ENCODE results near the gene DMC1.
"Not testable (repeated sequence)": the region's sequence is repeated elsewhere in the genome, so short reads cannot be mapped to it uniquely, and the experiment has no call there.

Gene DMC1

DNA sequence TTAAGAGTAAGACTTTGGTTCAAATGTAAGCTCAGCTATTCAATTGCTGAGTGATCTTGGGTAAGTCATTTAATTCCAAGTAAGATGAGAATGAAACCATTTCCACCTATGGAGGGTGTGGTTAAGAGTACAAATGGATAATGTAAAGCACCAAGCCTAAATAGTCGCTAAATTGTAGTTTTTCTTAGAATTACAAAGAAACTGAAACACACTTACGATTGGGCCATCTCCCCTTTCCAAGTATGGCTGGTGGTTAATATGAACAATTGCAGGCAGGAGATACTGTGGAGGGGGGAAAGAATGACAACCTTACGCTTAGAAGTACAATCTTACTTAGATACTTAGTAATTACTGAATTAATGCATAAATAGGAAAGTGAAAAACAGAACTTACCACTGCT lies 72.1 kb downstream of the DMC1 start:
- DNase-seq = no peak

DNA sequence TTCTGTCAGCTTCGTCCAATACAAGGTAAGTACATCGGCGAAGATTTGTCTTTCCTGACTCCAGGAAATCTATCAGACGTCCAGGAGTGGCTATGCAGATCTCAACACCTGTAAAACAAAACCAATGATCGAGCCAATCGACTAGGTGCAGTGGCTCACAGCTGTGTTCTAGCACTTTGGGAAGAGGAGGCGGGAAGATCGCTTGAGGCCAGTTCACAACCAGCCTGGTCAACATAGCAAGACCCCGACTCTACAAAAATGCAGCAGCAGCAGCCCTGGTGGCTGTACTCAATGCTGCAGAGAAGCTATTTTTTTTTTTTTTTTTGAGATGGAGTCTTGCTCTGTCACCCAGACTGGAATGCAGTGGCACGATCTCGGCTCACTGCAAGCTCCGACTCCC lies 75.0 kb downstream of the DMC1 start:
- no peak for DNase-seq

DNA sequence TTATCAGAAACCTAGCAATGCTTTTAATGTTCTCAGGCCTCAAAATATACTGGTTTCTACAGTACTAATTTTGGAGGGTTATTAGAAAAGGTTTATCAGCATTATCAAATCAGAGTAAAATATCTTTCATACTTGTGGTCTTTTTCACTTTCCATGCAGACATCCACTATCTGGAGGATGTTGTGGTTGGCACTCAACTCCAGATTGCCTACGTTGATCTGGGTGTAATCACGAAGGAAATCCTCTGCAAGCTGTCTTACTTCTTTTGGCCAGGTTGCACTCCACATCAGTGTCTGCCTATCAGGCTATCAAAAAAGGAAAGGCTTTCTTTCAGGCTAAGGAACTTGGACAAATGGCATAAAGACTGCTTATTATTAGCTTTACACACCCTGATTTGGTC lies 75.5 kb downstream of the DMC1 start:
- DNase-seq = no peak

DNA sequence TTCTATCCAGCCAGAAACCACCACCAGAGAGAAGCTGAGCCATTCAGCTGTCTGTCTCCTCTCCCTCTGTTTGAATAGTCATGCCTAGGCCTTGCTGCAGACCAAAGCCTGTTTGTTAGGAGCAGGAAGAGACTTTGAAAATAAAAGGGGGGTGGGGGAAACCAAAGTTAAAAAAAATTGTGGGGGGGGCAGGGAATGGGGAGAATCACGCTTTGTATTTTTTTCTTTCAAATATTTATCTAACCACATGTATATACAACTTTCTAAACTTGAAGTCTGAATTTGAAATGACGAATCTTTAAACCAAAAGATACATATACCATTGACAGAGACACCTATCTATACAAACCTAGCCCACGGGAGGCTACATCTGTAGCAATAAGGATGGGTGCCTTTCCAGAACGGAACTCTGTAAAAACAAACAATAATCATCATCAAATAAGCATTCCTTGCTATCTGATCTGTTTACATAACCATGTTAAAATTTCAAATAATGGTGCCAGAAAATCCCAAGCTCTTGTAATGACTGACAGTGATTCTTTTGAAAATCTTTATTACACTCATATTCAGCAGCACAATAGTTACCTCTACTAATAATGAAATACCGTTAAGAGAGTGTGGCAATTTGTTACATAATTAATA lies 78.2 kb downstream of the DMC1 start:
- no peak for DNase-seq

DNA sequence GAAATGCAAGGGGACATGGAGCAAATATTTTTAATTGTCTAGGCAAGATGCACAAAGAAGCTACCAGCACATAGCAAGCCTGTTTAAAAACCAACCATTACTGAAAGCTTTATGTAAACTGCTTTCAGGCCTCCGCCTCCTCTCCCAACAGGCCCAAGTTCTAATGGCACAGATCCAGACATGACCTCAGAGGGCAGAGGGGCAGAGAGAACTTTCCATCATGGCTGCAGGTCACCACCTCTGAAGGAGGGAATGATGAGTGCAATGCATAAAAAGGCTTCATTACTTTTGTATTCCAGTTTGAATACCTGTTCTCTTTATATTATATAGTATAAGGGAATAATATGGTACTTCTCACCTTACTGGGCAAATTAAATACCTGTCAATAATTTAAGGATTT lies 79.1 kb downstream of the DMC1 start:
- no peak for DNase-seq

DNA sequence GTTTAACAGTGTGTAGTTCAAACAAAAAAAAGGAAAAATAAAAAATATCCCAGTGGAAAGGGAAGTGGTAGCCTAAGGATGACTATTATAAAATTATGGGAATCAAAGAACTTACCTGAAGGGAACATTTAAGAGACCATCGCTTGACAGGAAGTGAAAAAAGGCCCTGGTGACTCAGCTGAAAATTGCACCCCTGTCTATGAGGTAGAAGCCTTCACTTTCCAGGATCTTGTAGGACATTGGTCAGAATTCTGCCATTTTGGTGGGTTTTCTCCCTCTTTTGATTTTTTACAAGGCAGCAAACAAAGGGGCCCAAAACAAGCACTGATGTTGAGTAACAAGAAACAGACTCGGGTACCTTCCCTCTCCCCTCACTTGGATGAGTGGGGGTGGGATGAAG lies 79.5 kb downstream of the DMC1 start:
- no peak for DNase-seq

DNA sequence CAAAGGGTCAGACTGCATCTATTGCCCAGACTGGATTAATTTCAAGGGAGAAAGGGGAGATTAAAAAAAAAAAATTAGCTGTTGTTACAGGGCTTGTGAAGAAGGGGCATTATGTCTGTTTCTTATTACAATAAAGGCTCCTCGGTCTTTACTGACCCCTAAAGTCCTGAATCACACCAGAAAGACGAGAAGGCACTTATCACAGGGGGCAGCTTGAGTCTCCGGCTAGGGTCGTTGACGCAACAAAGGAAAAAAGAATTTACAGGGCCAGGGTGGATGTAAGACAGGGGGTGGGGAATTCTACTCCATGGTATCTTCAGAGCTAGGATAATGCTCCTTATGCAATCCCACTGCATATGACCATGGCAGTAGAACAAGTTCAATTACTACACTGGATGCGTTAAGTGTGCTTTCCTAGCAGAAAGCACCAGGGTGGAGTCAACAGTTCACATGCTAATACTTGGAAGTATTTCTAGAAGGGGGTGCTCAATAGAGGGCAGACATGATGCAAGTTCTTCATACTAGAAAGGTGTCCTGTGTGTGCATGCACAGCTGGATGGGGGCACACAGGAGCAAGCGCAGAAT lies 80.3 kb downstream of the DMC1 start:
- no peak for DNase-seq

DNA sequence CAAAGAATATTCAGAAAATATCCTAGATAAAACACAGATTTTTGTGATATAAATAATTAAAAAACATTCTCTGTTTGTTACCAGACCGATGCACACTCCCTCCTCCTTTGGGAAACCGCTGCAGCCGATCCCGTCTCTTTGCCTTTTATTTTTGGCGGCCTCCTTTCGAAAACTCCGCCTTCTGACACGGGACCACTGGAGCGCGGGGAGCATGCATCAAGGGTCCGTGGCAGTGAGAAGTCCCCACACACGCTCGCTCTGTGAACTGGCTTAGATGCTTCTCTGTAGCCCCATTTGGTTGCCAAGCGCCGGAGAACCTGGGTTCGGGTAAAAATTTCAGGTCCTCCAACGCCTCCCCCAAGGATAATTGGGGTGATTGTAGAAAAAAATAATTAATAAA lies 80.8 kb downstream of the DMC1 start:
- no peak for DNase-seq

DNA sequence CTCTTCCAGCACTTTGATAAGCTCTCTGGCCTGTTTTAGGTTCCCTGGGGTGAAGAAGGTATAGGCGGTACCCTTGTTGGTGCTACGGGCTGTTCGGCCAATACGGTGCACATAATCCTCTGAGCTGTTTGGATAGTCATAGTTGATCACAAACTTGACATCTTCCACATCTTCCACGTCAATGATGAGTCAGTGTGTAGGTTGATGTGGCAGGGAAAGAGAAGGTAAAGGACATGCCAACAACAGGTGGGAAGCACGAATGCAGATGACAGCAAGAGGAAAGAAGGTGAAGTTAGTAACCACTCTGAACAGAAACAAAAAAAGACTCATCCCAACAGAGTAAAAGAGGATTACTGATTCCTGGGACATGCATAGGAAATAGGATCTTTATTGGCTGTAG lies 82.0 kb downstream of the DMC1 start:
- DNase-seq = no peak

DNA sequence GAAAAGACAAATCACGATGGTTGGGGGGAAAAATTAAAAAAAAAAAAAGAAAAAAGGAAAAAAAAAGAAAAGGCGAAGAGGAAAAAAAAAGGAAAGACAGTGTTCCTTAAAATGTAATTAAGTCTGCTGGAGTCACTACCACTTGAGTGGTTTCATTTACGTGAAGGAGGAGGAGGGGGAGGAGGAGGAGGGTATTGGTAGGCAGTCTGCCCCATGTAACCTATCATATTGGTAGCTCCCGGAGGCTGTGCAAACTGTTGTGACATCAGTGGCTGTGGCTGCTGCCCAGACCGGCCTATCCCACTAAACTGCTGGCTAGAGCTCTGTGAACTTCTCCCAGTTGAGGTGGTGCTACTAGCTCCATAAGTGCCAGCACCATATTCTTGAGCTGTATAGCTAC lies 84.2 kb downstream of the DMC1 start:
- DNase-seq = no peak

DNA sequence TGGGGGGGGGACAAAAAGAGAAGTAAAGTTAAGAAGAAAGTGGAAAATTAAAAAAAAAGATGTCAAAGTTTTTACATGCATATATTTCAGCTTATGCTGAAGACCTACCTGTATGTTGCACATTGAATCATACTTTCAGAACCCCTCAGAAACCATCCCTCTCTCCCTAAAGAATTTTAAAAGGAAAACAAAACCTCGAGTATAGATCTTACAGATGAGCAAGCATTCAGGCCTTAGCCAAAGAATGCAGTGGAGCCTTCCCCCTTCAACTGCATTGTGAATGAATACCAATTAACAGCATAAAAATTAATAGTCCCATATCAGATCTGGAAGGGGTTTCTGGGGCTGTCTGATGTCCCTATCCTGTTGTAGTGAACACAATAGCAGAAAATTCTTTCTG lies 85.7 kb downstream of the DMC1 start:
- DNase-seq = no peak

DNA sequence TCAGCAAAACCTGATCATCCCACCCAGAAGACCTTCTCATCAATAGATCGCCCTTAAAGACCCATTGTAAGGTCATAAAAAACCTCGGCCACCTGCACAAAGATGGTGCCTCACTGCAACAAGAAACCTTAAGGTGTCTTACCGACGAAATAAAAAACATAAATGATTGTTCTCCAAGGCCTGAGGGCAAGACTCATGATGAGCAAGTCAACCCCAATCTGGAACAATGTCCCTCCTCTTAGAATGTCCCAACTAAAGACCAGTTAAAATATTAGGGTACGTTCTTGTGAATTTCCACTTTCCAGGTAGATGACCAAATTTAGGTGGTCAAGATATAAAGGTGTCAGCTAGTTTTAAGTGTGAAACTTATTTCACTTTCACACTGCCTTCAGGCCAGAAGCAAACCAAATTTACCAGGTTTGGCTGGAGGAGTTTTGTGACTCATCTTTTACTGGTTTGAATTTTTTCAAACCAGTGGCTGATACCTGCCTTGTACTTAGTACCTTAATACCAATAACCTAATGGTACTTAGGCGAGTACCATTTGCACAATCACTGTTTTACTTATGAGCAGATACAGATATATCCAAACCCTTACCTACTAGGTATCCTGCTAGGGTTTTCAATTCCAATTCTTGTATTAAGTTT lies 87.2 kb downstream of the DMC1 start:
- DNase-seq = no peak

DNA sequence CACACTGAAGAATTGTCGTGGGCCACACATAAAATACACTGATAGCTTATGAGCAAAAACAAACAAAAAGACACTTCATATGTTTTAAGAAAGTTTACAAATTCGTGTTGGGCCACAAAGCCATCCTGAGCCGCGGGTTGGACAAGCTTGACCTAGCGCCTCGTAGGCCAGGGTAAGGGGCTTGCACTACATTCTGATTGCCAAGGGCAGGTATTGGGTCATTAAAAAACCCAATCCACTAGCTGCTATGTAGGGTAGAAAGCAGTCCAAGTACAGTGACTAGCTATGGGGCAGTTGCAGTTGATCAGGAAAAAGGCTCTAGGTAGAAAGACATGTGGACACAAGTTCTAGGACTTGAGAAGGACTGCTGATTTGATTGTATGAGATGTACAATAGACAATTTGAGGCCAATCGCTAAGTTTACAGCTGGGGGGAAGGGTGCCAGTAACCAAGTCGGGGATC lies 88.1 kb downstream of the DMC1 start:
- DNase-seq = no peak

DNA sequence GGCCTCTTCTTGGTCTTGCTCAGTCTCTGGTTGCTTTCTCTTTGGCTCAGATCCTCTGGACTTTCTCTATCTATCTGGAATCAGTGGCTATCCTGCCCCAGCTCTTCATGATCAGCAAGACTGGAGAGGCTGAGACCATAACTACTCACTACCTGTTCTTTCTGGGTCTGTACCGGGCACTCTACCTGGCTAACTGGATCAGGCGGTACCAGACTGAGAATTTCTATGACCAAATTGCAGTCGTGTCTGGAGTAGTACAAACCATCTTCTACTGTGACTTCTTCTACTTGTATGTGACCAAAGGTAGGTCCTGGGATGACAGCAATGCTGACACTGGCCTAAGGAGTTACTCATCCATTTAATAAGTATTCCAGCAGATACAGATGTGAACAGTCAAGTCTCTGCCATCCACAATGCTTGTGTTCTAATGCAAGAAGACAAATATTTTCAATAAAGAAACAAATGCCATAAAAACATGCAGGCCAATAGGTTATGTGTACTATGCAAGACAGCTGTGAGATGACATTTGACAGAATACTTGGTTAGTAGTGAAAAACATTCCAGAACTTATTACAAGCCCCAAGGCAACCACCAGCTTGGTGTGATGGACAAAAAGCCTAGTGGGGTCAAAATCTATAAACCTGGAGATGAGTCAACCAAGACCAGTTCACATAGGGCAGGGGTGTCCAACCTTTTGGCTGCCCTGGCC lies 88.7 kb downstream of the DMC1 start:
- no peak for DNase-seq

DNA sequence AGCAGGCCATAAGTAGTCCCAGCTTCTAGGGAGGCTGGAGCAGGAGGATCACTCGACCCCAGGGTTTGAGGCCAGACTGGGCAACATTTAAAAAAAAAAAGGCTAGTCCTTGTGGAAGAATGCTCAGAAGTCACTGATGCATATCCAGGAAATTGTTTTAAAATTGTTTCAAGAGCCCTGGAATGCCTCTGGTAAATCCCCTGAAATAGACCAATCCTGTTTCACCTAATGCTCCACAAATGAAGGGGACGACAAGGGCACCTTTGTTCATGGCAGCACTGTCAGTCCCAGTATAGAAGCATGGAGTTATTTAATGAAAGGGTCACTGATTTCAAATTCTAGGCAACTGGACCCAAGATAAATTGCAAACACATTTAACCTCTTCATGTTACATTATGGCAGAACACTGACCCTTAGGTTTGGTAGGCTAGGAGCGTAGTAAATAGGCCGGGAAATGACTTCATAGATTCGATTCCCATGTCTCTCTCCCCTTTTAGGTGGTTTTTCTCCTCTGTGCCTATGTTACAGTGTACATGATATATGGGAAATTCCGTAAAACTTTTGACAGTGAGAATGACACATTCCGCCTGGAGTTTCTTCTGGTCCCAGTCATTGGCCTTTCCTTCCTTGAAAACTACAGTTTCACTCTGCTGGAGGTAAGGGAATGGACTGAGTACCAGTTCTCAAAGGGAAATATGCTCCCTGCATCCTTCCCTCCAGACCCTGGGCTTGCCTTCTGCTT lies 90.7 kb downstream of the DMC1 start:
- no peak for DNase-seq

DNA sequence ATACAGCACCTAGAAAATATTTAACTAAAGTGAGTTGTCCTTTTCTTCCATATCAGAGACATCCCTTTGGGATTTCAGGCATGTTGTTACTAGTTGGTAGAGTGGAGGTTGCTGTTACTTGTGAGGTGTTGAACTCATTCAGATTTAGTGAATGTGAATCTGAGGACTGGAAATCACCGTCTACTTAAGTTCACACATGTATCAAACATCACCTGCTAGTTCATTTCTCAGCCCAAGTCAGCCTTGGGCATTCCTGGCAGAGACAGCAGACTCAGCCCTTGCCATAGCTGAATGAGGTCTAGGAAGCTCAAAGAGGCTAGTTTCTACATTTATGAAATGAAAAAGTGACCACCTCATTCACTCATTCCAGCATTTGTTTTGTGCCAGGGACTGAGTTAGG lies 92.4 kb downstream of the DMC1 start:
- DNase-seq = no peak

DNA sequence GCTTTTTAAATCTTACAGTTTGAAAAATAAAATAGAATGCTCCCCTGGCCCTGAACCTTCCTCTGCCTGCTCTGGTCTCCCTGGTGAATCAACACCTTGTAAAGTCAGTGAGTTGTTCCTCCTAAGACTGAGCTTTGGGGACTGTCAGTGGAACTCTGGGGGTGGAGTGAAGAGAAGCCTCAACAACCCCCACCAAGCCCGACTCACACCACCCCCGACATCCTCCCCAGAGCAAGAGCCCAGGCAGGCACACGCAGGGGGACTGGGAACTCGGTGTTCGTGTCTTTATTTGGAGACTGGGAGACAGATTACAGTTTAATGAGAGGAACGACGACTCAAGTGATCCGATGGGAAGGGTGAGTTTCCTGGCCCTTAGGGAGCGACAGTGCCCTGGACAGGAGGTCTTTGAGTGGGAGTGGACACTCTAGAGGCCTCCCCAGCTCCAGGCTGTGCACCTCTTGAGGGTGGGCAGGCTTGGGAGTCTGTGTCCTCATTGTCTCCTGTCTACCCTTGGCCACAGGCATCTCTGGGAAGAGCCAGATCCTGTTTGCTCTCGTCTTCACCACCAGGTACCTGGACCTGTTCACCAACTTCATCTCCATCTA lies 95.9 kb downstream of the DMC1 start:
- no peak for DNase-seq

DNA sequence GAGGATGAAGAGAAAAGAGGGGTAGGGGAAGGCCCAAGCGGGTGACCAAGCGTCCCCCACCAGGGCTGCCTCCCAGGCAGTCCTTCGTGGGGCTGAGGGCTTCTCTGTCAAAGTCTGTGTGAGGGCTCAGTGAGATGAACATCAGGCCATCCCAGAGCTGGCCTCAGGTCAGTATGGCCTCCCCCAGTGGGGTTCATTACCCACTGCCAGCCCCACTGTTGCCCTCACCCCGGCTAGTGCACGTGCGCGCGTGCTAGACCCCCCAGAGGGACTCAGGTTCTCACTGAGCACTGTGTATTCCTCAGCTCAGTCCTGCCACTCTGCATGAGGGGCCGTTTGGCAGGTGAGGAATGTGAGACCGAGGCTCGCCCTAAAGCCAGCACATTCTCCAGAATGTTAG lies 98.7 kb downstream of the DMC1 start:
- DNase-seq = no peak

DNA sequence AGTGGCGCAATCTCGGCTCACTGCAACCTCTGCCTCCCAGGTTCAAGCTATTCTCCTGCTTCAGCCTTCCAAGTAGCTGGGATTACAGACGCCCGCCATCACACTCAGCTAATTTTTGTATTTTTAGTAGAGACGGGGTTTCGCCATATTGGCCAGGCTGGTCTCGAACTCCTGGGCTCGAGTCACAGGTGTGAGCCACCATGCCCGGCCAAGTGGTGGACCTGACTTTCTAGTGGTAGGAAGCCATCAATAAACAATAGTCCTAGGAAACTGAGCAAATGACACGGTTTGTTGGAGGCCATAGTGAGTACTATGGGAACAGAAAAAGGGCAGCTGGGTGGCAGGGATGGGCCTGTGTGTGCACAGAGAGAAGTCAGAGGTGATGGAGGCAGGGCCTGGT lies 99.8 kb downstream of the DMC1 start:
- DNase-seq = not testable (repeated sequence)

DNA sequence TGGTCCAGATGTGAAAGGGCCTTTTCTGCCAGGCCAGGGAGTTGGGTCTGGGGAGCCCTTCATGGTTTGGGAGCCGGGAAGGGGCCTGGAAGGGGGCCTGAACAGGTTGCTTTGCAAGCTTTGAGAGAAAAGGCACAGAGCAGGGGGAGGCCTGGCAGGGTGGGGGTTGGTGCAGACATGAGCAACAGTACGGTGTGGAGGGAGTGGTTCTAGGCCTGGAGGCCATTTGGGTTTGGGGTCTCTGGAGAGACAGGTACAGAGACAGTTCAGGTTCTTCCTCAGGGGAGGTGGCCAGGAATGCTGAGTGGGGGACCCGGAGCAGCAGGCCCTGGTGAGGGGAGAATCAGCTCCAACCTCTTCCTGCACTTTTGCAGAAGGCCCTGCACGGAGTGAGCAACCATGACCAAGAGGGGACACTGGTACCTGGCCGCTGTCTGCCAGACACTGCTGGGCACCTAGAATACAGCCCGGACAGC lies 100.6 kb downstream of the DMC1 start:
- DNase-seq = no peak

Data from NCI-H1092 (cell line).